NT2/D1 (cell line): ENCODE measurements around the gene CDH1.

Experiments used
- SUZ12 ChIP-seq: IDR thresholded peaks from 2 replicates; pipeline ENCODE4 v1.6.1; 2011; ENCODE audit not compliant: insufficient read length, insufficient read depth; ENCODE audit errors: extremely low read depth
- YY1 ChIP-seq: IDR thresholded peaks from 2 replicates; pipeline ENCODE4 v1.6.1; 2011; ENCODE audit not compliant: insufficient read length, insufficient read depth
- ZNF274 ChIP-seq: IDR thresholded peaks from 2 replicates; pipeline ENCODE4 v1.6.1; 2011; ENCODE audit warnings: mild to moderate bottlenecking, low read depth, low read length

DNA sequence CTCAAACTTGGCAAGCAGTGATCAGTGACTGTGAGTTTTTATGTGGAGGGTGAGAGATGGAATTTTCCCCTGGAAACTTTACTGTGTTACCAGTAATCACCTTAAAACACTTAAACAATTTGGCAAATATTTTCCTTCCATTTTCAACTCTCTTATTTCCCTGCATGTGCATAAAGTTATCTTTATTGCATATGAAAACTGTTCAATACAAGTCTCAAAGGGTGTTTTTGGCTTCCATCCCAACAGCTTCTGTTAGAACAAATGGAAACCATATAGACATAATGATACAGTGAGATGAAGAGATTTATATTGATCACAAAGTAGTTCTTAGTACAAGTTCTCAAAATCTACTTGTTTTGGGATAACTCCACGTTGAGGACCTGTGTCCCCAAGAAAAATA is 69.9 kb downstream of the CDH1 start:
- no peak for TF ChIP-seq YY1
- TF ChIP-seq SUZ12, result no peak
- TF ChIP-seq ZNF274, result no peak
